Fibroblast of skin of back (primary cell): ENCODE results near the gene ACOXL. TPM values are rescaled to one million over a fixed set of nuclear protein-coding genes. Genes with fewer than 3 reads are reported as not detected.
"Not testable (repeated sequence)": the region's sequence is repeated elsewhere in the genome, so short reads cannot be mapped to it uniquely, and the experiment has no call there.

Experiments
- DNase-seq: peaks from one replicate; pipeline ENCODE4 v3.0.0-alpha.2; 2013
- polyA plus RNA-seq, 2 experiments: library from polyadenylated mRNA; unstranded; fragments of 120-200 nt; gene quantifications; one replicate each; pipeline ENCODE4 v1.2.1, GENCODE V29; 2013; ENCODE audit not compliant: insufficient read length in 2 of 2

The ACOXL gene
- polyA plus RNA-seq (2013, experiment 1 of 2; ENCODE audit: insufficient read length) = not detected
- 0.08 TPM for polyA plus RNA-seq (2013, experiment 2 of 2; ENCODE audit: insufficient read length)

DNA sequence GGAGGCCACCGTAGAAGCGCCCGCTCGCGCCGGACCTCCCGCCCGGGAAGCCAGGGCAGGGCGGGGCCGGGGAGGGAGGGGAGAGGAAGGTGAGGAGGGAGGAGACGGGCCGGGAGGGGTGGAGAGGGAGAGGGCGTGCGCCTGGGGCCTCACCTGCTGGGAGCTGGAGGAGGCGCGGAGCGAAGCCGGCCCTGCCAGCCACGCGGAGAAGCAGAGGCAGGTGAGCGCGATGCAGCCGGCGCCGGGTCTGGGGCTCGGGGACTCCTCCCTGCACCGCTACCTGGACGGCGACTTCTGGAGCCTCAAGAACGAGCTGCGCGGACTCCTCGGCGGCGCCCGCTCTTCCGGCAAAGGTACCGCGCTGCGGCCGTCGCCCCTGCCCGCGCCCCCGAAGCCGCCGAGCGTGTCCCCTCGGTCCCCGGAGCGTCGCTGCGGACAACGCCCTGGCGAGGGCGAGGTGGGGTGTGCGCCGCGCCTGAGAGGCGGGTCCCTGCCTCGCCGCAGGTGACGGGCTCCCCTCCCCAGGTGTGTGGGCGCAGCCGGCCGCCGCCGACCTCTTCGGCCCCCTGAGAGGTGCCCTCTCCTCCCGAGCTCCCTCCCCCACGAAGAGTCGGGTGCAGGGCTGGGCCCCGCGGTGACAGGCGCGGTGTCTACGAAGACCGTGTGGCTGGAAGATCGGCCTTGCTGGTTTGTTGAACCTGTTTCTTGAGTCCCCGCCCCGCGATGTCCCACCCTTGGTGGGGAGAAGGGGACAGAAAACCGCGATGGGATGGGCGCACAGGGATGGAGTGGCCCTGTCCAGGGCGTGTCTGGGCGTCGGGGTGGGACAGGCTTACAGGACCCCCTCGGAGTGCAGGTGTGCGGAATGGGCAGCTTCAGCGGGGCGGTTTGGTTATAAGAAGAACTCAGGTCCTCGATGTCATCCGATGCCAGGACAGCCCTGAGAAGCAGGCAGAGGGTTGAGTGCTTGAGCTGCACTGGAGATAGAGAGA lies at the start of gene ACOXL:
TSS of gene ACOXL (plus strand) at position 152 of the 992 bp plus-strand sequence. CDS start 35,817 bp downstream, outside the sequence.
- no peak for DNase-seq

DNA sequence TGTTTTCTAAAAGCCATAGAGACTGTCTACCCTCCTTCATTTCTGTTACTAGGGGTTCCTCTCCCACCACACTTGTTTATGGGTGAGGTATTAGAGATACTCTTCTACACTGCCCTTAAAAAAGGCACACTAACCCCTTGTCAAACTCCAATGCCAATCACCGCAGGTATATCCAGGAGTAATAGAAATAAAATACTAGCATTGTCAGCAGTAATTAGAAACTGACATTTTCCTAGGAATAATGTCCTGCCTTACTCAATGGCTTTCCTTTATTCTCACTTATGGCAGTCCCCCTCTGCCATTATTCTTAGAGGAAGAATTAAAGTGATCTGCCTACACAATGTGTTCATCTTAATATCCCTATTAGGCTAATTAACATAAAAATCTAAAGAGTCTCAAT lies 49.5 kb upstream of the ACOXL start:
- DNase-seq = no peak

GRCh38 chr2:110687775-110688484 lies 44.4 kb upstream of the ACOXL start:
- not testable (repeated sequence) for DNase-seq

DNA sequence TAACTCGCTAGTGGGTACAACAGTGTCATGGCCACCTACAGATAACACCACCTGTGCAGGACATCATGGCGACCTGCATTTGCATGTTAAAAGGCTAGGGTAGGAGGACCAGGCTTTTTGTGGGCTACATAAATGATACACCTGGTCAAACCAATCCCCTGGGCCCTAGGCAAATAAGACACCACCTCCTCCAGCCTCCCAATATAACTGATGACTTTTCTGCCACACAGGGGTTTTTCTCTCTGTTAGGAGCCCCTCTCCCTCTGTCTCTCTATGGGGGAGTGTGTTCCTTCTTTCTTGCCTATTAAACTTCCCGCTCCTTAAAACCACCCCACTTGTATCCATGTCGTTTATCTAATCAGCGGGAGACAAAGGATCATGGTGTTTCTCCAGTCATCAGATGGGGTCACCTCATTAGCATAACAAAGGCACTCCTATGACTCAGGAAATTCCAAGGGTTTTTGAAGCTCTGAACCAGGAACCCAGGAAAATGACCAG lies 43.7 kb upstream of the ACOXL start:
- DNase-seq = no peak

DNA sequence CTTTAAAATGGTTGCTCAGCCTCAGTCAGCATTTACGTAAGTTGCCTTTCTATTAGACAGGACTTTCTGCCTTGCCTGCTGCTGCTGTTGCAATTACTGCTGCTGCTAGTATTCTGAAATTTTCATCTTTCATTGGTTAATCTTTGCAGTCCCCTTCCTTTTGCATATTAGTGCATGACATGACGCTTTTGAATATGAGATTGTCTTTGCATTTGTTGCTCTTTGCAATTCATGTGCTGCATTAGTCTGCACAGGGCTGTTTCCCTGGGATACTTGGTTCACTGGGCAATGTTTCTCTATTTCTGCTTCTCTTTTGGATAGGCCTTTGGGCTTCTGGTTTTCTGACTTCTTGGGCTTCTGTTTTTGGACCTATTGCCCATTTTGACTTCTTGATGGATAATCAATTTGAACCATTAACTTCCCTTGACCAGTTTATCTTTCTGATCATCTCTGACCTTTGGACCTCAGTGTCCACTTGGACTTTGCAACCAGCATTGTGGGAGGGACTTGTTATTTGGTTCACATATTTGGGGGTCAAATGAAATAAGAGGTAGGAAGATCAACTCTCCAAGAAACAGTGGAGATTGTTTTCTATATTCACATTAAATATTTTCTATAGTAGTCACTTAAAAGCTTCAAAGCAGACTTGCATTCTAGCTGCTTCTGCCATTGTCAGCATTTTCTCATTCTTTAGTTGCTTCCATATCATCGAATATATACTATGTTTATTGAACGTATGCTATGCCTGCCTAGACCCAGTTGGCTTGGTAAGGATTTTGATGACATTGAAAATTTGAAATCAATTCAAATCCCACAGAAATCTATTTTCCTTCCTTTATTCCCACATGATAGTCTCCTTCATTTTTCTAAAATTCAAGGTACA lies 42.0 kb upstream of the ACOXL start:
- no peak for DNase-seq

DNA sequence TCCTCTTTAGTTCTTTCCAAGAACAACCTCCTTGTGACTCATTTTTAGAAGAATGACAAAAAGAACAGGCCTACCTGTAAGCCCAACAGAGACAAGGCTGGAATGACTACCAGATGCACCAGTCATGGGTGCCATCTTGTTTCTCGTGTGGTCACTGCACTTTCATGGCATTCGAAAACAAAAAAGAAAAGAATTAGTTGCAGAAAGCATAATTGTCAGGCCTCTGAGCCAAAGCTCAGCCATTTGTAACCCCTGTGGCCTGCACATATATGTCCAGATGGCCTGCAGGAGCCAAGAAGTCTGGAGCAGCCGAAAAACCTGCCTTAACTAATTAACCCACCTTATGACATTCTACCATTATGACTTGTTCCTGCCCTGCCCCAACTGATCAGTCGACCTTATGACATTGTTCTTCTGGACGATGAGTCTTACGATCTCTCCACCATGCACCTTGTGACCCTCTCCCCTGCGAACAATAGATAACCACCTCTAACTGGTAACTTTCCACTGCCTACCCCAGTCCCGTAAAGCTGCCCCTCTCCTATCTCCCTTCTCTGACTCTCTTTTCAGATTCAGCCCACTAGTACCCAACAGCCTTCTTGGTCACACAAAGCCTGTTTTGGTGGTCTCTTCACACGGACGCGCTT lies 40.6 kb upstream of the ACOXL start:
- DNase-seq = no peak

DNA sequence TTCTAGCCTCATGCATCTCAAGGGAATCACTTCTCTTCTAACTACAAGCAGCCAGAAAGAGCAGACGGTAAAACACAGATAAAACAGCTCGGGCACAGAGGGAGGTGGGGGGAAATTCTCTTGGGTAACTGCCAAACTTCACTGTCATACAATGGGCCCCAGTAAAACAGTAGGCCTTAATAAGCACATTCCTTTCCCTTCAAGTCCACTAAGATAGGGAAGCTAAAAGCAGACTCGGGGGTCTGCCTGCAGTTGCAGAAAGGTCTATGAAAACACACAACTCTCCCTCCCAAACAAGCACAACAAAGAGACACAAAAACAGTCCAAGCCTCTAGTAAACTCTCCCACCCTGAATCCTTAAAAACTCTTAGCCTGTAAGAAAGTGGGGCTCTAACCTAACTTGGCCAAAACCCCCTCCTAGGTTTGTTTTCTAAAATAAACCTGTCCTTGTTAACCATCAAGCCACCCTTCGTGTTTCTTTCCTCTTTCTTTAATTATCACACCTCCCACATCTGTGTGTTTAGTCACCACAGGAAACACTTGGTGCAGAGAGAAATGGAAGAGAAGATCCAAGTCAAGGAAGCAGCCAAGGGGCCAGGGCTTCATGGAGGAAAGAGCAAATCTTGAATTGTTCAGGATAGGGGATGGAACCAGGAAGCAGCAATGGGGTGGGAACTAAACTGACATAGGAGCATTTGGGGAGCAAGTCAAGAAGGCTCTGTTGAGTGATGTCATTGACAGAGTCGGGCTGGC lies 37.1 kb upstream of the ACOXL start:
- not testable (repeated sequence) for DNase-seq

DNA sequence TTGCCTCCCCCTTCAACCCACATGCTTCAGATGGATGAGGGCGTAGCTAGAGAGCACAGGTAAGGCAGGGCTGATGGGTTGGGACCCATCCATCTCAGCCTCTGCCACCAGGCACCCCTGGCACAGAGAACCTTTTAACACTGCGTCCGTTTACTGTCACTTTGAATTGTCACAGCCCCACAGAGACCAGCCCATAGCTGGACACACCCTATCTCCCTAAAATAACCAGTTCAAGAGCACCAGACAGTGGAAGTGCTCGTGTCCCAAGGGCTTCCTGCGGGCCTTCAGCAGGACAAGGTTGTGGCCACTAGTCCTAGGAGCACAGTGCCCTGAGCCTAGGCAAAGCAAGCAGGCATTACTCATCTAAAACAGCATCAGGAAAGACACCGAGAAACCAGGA lies 34.1 kb upstream of the ACOXL start:
- DNase-seq = not testable (repeated sequence)

GRCh38 chr2:110702514-110703380 lies 29.6 kb upstream of the ACOXL start:
- DNase-seq = no peak

GRCh38 chr2:110707386-110707965 lies 24.9 kb upstream of the ACOXL start:
- no peak for DNase-seq

GRCh38 chr2:110708455-110708854 lies 23.9 kb upstream of the ACOXL start:
- DNase-seq = no peak

GRCh38 chr2:110712737-110713136 lies 19.6 kb upstream of the ACOXL start:
- no peak for DNase-seq

DNA sequence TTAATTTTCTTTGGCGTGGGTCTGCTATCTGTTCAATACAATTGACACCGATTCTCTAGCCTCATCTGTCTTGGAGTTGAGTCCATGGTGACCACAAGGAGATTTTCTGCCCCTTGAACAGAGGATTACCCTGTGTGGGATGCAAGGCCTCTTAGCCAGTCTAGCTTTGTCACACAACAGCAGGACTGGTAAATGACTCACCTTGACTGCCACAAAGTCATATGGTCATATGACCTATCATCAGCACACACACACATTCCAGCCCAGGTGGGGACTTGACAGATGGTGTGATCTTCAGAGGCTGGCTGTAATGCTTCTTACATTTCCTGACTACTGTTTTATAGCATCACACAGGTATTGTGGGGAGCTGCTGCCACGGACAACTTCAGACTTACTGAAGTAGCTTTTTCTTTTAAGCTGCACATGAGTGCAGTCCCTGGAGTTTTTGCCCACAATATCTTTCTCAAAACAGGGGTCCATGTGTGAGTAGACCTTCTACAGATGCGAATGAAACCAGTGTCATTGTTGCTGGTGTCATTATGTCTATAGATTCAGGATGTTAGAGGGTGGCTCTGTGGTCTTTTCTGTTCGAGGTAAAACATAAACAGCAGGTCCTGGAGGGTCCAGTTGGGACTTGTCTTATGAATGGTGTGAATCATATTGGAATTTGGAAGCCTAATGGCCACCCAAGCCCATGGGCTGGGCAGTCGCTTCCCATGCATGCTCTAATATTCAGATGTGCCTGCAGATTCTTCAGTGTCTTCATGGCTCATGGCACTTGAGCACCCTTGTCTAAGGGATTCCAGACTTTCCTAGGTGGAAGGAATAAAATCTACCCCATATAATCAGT lies 18.6 kb upstream of the ACOXL start:
- no peak for DNase-seq

DNA sequence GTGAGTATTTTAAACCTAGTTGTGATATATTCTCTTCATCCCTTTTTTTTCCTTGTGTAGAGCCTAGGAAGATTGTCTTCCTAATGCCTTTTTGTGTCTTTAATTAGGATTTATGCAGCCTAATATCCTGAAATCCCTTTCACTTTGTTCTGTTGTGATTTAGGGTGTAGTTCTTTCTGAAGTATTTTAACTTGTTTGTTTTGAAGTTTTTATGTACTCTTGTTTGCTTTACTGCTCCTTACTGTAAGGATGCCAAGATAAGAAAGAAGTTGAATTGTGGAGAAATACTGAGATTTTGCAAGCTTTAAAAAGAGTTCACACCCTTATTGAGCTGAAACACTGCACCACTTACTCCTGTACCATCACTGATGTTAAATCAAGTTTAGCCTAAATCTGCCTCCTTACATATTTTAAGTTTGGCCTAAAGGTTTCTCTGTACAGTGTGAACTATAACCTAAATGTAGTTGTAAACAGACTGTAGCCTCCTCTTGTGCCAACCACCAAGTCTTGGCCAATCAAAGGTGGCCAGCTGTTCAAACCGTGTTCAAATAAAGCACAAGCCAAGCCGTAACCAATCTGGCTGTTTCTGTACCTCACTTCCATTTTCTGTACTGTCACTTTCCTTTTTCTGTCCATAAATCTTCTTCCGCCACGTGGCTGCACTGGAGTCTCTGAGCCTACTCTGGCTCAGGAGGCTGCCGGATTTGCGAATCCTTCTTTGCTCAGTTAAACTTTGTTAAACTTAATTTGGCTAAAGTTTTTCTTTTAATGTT lies 17.7 kb upstream of the ACOXL start:
- DNase-seq = no peak

GRCh38 chr2:110716959-110717645 lies 15.3 kb upstream of the ACOXL start:
- DNase-seq = peak; percentile 10

- no peak for DNase-seq
These were observed 14.6 kb upstream of the ACOXL start for GRCh38 chr2:110717734-110718133.

- no peak for DNase-seq
These were observed 14.0 kb upstream of the ACOXL start for GRCh38 chr2:110718382-110718781.
